K562 (cell line): ENCODE data around the gene GABARAPL1.

Source experiments
- HNRNPL ChIP-seq: fragments of 200-400 bp; formaldehyde crosslinking; IDR thresholded peaks from 2 replicates; pipeline ENCODE4 v1.6.1; 2017; ENCODE audit warnings: low read depth, mild to moderate bottlenecking, low read length
- NR1H2 ChIP-seq: sonication (generic); formaldehyde crosslinking; IDR thresholded peaks from 2 replicates; pipeline ENCODE4 v1.4.0; 2020; ENCODE audit warnings: mild to moderate bottlenecking, missing genetic modification reagents
- TRIM25 ChIP-seq: fragments of 450-650 bp; IDR thresholded peaks from 2 replicates; pipeline ENCODE4 v1.7.0; 2016; ENCODE audit warnings: borderline replicate concordance
- ZFP30 ChIP-seq: fragments of 250-450 bp; sonication (Bioruptor Pico); IDR thresholded peaks from 2 replicates; pipeline ENCODE4 v1.8.0; 2022; ENCODE audit warnings: moderate library complexity, mild to moderate bottlenecking, inconsistent platforms, borderline replicate concordance

- TF ChIP-seq TRIM25 (no peak), HNRNPL (no peak), NR1H2 (CRISPR knock-in tag) (no peak), ZFP30 (CRISPR knock-in tag) (no peak)
Measured at GRCh38 chr12:10226086-10226485, 13.4 kb downstream of the GABARAPL1 start.
